ENCODE measurements around the gene OR51B5. TPM values are rescaled to one million over a fixed set of nuclear protein-coding genes. Genes with fewer than 3 reads are reported as not detected.

OR51B5 gene
- total and polyA plus RNA-seq, 2 experiments from 2014 or later = not detected

GRCh38 chr11:5366856-5367255 lies 23.5 kb upstream of the OR51B5 start:
- H3K27ac Mint-ChIP-seq = no peak overlapping the region
- no peaks in the 10 kb centered on the region for H3K27me3 ChIP-seq (ENCODE audit: insufficient read depth)
- H3K9me3 Mint-ChIP-seq = no peaks in the 10 kb centered on the region
- peaks cover 20% of the 10 kb centered on the region for H3K4me1 ChIP-seq (ENCODE audit: insufficient read depth)
- H3K79me2 ChIP-seq (replicated peaks; ENCODE audit: insufficient read depth) = no peaks in the 10 kb centered on the region
- no peak overlapping the region for H2AFZ ChIP-seq
- no peaks in the 10 kb centered on the region for H3K9me2 ChIP-seq (ENCODE audit: insufficient read depth)
- no peak overlapping the region for H3K4me2 ChIP-seq
- no peaks in the 10 kb centered on the region for H3K36me3 ChIP-seq (ENCODE audit: insufficient read depth)
- H3K4me3 ChIP-seq = no peak overlapping the region
- peaks cover 2% of the 10 kb centered on the region for H3K27me3 Mint-ChIP-seq (ENCODE audit: insufficient read depth, low read depth, poor library complexity)
- no peaks in the 10 kb centered on the region for H4K20me1 ChIP-seq (replicated peaks; ENCODE audit: insufficient read depth)
- TF ChIP-seq ZNF331 (CRISPR knock-in tag; IDR thresholded peaks at IDR 0.05; ENCODE audit: low read depth) (no peak), JUNB (IDR thresholded peaks at IDR 0.05; ENCODE audit: unreplicated experiment) (no peak), STAT1 (IDR thresholded peaks at IDR 0.05; ENCODE audit: unreplicated experiment) (no peak), ZNF114 (CRISPR knock-in tag; IDR thresholded peaks at IDR 0.05) (no peak), CREB1 (CRISPR knock-in tag; IDR thresholded peaks at IDR 0.05; ENCODE audit: low read depth) (no peak), CTCF (conservative IDR thresholded peaks at IDR 0.05; ENCODE audit: low read depth in 2 of 2) (no peak), EZH2phosphoT487 (IDR thresholded peaks at IDR 0.05; ENCODE audit: unreplicated experiment) (no peak), REST (IDR thresholded peaks at IDR 0.05; ENCODE audit: unreplicated experiment) (no peak), POLR2AphosphoS5 (IDR thresholded peaks at IDR 0.05; ENCODE audit: low read depth) (no peak), ZNF462 (CRISPR knock-in tag; IDR thresholded peaks at IDR 0.05) (no peak), ETS1 (IDR thresholded peaks at IDR 0.05) (no peak)
- peaks cover 8% of the 10 kb centered on the region; the same call in 2 of the 3 replicates for H3K4me1 Mint-ChIP-seq
- no peak overlapping the region for H3K27ac ChIP-seq (ENCODE audit: low read depth)
- ATAC-seq (no peak), DNase-seq (ENCODE audit: low spot score) (no peak)
- no peak overlapping the region for H3K4me3 Mint-ChIP-seq
- no peaks in the 10 kb centered on the region for H3K36me3 Mint-ChIP-seq (ENCODE audit: low read depth)
- H3F3A ChIP-seq (replicated peaks; ENCODE audit: low read depth) = no peaks in the 10 kb centered on the region
